ENCODE data around the gene OR4D2.

OR4D2 gene

GRCh38 chr17:58184308-58184985 is 17.7 kb downstream of the OR4D2 start:
- TF ChIP-seq CTCF (IDR thresholded peaks at IDR 0.05; ENCODE audit: control extremely low read depth, extremely low read depth, low read depth, missing control alignments): no peak
- POLR2A ChIA-PET: no interaction called here
- CTCF ChIA-PET: interaction anchor here (0.7 to 2.1 kb wide), 3 partner anchors 10 to 66 kb away, joined by 3 to 9 read pairs (median 5); no protein-coding TSS in a partner anchor
- no peak for DNase-seq (ENCODE audit: extremely low spot score)

- POLR2A ChIA-PET: no interaction called here
- no peak for DNase-seq (ENCODE audit: extremely low spot score)
- CTCF ChIA-PET: interaction anchor here (1.3 to 2.1 kb wide), 3 partner anchors 14 to 65 kb away, joined by 4 to 9 read pairs (median 5); no protein-coding TSS in a partner anchor
- no peak for TF ChIP-seq CTCF (IDR thresholded peaks at IDR 0.05; ENCODE audit: control extremely low read depth, extremely low read depth, low read depth, missing control alignments)
These were observed 18.4 kb downstream of the OR4D2 start for GRCh38 chr17:58184986-58185761.

GRCh38 chr17:58186591-58186990 is 19.8 kb downstream of the OR4D2 start:
- CTCF ChIA-PET: interaction anchor here (1.7 kb wide), 1 partner anchor 63 kb away, joined by 5 read pairs; no protein-coding TSS in a partner anchor
- no peak for TF ChIP-seq CTCF (IDR thresholded peaks at IDR 0.05; ENCODE audit: control extremely low read depth, extremely low read depth, low read depth, missing control alignments)
- DNase-seq (ENCODE audit: extremely low spot score): no peak
- POLR2A ChIA-PET: interaction anchor here (0.6 kb wide), 1 partner anchor 902 kb away, joined by 7 read pairs; no protein-coding TSS in a partner anchor

GRCh38 chr17:58187063-58187462 is 20.3 kb downstream of the OR4D2 start:
- DNase-seq (ENCODE audit: extremely low spot score): no peak
- no peak for TF ChIP-seq CTCF (IDR thresholded peaks at IDR 0.05; ENCODE audit: control extremely low read depth, extremely low read depth, low read depth, missing control alignments)
- CTCF ChIA-PET: no interaction called here
- POLR2A ChIA-PET: interaction anchor here (0.6 kb wide), 1 partner anchor 903 kb away, joined by 7 read pairs; no protein-coding TSS in a partner anchor

GRCh38 chr17:58187675-58188074 is 20.9 kb downstream of the OR4D2 start:
- CTCF ChIA-PET: interaction anchor here (1.1 to 1.6 kb wide), 2 partner anchors 12 to 267 kb away, joined by 3 read pairs; no protein-coding TSS in a partner anchor
- no peak for TF ChIP-seq CTCF (IDR thresholded peaks at IDR 0.05; ENCODE audit: control extremely low read depth, extremely low read depth, low read depth, missing control alignments)
- DNase-seq (ENCODE audit: extremely low spot score): no peak
- POLR2A ChIA-PET: no interaction called here

- POLR2A ChIA-PET: no interaction called here
These were observed 22.8 kb downstream of the OR4D2 start for GRCh38 chr17:58189436-58190146.

More at GRCh38 chr17:58189436-58190146, 22.8 kb downstream of the OR4D2 start:
- DNase-seq (ENCODE audit: extremely low spot score): no peak
- no peak for TF ChIP-seq CTCF (IDR thresholded peaks at IDR 0.05; ENCODE audit: control extremely low read depth, extremely low read depth, low read depth, missing control alignments)
- CTCF ChIA-PET: interaction anchor here (0.5 to 4.3 kb wide), 2 partner anchors 11 to 228 kb away, joined by 3 to 38 read pairs; no protein-coding TSS in a partner anchor
